NCI-H2029 (cell line): ENCODE results near the gene ST3GAL5.

ENCODE experiments used
- DNase-seq: peaks from one replicate; lab custom pipeline; 2025; lab: John Stamatoyannopoulos, UW

Gene ST3GAL5

GRCh38 chr2:85806358-85807118, 82.3 kb downstream of the ST3GAL5 start:
- no peak for DNase-seq

GRCh38 chr2:85804583-85804982, 84.2 kb downstream of the ST3GAL5 start:
- no peak for DNase-seq

GRCh38 chr2:85803704-85804425, 84.9 kb downstream of the ST3GAL5 start:
- DNase-seq: no peak

- DNase-seq: peak; percentile 15
Measured at GRCh38 chr2:85802354-85803103, 86.3 kb downstream of the ST3GAL5 start.

- no peak for DNase-seq
Measured at GRCh38 chr2:85801871-85802270, 86.9 kb downstream of the ST3GAL5 start.

GRCh38 chr2:85800586-85800985, 88.2 kb downstream of the ST3GAL5 start:
- no peak for DNase-seq

- no peak for DNase-seq
Measured at GRCh38 chr2:85799215-85799956, 89.4 kb downstream of the ST3GAL5 start.

GRCh38 chr2:85797921-85798320, 90.9 kb downstream of the ST3GAL5 start:
- no peak for DNase-seq

GRCh38 chr2:85797263-85797660, 91.5 kb downstream of the ST3GAL5 start:
- no peak for DNase-seq

- DNase-seq: no peak
Measured at GRCh38 chr2:85796341-85797262, 92.2 kb downstream of the ST3GAL5 start.

- DNase-seq: no peak
Measured at GRCh38 chr2:85796046-85796340, 92.8 kb downstream of the ST3GAL5 start.

- no peak for DNase-seq
Measured at GRCh38 chr2:85795331-85796045, 93.3 kb downstream of the ST3GAL5 start.

GRCh38 chr2:85794491-85795121, 94.2 kb downstream of the ST3GAL5 start:
- no peak for DNase-seq

GRCh38 chr2:85794038-85794441, 94.8 kb downstream of the ST3GAL5 start:
- DNase-seq: no peak

- no peak for DNase-seq
Measured at GRCh38 chr2:85793584-85793983, 95.2 kb downstream of the ST3GAL5 start.

GRCh38 chr2:85792783-85793441, 95.9 kb downstream of the ST3GAL5 start:
- DNase-seq: no peak

GRCh38 chr2:85791704-85792565, 96.9 kb downstream of the ST3GAL5 start:
- DNase-seq: no peak

- no peak for DNase-seq
Measured at GRCh38 chr2:85790499-85791188, 98.1 kb downstream of the ST3GAL5 start.
